ENCODE measurements around the gene PLXND1.

Gene PLXND1

DNA sequence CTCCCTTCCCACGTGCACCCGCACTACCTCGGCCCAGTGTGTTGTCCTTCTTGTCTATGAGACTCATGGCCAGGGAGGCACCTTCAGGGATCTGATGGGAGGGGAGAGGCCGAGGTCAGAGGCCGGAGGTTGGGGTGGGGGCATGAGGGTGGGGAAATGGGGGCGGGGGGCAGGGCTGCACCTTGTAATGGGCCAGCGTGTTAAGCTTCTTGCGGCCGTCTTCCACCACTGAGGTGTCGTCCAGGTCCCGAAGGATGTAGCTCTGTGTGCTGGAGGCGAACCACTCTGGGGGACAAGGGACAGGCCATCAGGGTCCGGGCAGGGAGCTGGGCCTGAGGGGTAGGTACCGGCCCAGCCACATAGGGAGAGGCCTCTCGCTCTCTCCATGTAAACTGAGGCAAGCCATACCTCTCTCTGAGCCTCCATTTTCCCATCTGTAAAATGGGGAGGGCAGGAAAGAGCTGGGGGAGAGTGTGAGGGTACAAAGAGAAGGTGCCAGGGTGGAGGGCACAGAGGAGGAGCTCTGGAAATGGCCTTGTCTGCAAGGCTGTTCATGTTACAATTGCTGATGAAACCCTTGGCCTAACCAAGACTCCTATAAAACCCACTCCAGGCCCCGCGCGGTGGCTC is 44.7 kb downstream of the PLXND1 start:
- no peak for DNase-seq (ENCODE audit: low spot score)

DNA sequence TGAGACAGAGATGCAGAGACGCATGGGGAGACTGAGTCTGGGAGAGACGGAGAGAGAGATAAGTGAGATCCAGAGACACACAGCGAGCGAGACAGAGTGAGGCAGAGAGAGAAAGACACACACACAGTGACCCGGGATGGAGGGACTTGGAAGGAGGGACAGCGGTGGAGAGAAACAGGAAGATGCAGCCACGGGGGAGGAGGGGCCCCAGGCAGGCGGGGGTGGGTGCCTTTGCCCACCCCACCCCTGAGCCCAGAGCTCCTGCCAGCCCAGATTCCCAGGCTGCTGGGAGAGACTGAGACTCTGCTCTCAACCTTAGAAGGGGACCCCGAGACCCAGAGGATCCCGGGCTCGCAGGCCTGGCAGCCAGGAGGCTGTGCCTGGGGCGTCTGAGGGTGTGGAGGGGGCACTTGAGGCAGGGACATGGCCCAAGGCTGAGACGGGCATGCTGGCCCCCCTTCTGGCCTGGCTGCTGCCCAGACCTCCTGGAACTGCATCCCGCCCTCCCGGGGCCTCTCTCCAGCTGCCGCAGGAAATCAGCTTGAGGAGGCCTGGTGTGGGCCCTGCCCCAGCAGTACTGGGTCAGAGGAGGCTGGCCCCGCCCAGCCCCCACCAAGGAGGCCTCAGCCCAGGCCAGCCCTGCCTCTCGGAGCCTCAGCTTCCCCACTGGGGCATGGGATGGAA is 45.4 kb downstream of the PLXND1 start:
- peak; percentile 31 for DNase-seq (ENCODE audit: low spot score)

DNA sequence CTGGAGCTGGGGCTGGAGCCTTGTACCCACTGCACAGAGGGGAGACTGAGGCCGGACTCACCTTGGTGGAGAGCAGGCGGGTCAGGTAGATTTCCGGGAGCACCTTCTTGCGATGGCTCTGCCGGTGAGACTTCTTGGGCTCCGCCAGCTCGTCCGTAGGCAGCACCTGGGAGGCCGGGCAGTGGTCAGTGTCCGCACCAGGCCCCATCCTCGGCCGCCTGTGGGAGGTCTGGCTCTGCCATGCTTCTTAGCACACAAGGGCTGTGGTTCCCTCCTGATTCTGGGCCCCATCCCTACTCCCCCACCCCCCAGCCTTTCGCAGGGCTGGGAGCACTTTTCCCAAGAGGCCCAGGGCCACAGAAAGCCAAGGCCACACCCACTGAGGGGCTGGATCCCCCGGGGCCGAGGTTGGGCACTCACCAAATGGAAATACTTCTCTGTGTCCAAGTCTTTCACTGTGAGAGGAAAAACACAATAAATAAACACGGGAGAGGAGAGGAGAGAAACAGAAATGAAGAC is 46.1 kb downstream of the PLXND1 start:
- no peak for DNase-seq (ENCODE audit: low spot score)

GRCh38 chr3:129559565-129560079 is 46.9 kb downstream of the PLXND1 start:
- no peak for DNase-seq (ENCODE audit: low spot score)

DNA sequence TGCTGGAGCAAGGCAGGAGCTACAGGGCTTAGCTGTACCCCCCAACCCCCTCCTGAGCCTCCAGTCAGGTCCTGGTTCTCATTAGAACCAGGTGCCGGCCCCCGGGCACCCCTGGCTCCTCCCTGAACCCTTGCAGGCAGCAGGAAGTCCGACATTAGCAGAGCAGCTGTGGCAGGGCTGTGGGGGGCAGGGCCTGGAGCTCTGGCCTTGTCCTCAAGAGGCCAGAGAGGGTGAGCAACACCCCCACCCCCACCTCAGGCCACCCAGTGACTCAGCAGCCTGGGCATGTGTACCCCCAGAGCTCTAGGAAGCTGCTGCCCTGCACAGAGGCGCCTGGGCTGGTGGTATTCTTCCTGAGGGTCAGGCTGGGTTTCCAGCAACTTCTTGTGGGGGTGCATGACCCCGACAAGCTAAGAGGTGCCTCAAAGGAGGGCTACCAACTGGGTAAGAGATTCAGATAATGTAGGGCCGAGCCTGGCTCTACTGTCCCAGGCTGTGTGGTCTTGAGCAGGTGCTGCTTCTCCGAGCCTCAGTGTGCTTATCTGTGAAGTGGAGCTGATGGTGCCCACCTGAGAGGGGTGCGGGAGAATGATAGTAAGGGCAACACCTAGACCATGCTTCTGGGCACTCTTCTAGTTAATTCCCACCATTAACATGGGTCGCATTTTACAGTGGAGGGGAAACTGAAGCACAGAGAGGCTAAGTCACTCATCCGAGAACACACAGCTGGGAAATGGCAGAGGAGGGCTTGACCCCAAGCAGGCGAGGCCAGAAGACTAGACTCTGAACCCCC is 47.5 kb downstream of the PLXND1 start:
- no peak for DNase-seq (ENCODE audit: low spot score)

DNA sequence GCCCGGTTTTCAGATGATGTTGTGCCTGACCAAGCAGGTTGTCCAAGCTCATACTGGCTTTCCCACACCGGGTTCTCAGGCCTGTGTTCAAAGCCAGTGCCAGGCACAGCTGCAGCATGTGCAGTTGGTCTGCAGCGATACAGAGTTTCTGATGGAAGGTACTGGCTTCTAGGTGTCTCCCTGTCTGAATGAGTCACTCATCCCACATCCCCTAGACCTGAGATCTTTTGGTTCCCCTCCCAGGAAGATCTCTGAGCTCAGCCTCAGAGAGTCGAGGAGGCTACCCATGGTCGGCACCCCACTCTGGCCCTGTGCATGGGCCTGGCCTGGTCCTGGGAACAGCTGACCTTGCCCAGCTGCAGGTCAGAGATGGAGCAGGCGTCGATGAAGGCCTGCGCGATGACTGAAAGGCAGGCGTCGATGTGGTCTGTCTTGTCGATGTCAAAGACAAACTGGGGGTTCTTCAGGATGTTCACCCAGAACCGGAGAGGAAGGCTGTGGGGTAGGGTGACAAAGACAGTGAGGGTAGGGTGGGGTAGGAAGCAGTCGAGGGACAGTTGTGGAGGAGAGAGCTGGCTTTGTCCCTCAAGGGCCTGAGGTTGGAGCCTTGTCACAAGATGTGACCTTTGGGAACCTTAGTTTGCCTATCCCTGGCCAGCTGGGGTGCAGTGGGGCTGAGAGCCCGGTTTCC is 48.2 kb downstream of the PLXND1 start:
- DNase-seq (ENCODE audit: low spot score): no peak

- DNase-seq (ENCODE audit: low spot score): no peak
Observed at GRCh38 chr3:129557548-129557894, 49.0 kb downstream of the PLXND1 start.

- no peak for DNase-seq (ENCODE audit: low spot score)
Observed at GRCh38 chr3:129556890-129557547, 49.5 kb downstream of the PLXND1 start.

GRCh38 chr3:129556358-129556695 is 50.1 kb downstream of the PLXND1 start:
- no peak for DNase-seq (ENCODE audit: low spot score)

GRCh38 chr3:129555616-129556357 is 50.7 kb downstream of the PLXND1 start:
- DNase-seq (ENCODE audit: low spot score): no peak

DNA sequence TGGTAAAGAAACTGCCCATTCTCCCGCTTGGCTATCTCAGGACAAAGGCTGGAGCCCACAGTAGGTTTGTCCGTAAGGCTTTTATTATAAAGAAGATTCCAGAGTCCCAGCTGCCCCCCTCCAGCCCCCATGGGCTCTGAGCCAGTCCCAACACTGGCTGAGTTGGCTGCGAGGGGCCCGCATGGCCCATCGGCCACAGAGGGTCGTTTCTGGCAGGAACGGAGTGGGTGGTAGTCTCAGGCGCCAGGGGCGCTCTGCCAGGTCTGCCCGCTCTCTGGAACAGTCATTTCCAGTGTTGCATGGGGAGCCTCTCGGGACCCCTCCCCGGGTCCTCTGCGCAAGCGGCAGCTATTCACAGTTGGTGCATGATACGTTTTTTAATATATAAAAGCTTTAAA is 51.3 kb downstream of the PLXND1 start:
- no peak for DNase-seq (ENCODE audit: low spot score)

GRCh38 chr3:129554356-129555152 is 51.9 kb downstream of the PLXND1 start:
- no peak for DNase-seq (ENCODE audit: low spot score)

- DNase-seq (ENCODE audit: low spot score): no peak
Observed at GRCh38 chr3:129553719-129554118, 52.8 kb downstream of the PLXND1 start.

- no peak for DNase-seq (ENCODE audit: low spot score)
Observed at GRCh38 chr3:129553171-129553570, 53.3 kb downstream of the PLXND1 start.

DNA sequence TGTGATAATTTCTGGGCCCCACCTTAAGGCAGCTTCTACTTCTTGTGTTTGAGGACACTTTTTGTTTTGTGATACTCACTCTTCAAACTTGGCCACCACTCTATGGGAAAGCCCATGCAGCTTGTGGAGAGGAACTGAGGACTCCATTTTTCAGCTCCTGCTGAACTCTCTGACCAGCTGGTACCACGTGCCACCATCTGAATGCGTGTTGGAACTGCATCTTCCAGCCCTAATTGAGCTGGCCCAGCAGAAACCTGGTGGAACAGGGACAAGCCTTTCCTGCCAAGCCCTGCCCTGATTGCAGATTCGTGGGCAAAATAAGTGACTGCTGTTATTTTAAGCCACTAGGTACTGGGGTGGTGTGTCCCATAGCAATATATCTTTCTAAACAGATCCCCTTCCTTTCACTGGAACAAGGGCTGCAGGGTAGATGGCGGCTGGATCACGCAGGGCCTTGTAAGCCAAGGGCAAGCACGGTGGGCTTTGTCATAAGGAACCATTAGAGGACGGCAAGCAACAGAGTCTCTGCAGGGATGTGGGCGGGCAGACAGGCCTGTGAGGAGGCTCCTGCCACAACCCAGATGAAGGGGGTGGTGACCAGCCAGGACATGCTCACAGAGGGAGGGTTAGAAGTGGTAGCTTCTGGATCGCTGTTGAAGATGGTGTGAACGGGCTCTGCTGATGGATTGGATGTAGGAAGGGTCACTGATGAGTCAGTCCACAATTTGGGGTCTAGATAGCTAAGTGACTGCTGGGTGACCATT is 54.0 kb downstream of the PLXND1 start:
- DNase-seq (ENCODE audit: low spot score): peak; percentile 42

DNA sequence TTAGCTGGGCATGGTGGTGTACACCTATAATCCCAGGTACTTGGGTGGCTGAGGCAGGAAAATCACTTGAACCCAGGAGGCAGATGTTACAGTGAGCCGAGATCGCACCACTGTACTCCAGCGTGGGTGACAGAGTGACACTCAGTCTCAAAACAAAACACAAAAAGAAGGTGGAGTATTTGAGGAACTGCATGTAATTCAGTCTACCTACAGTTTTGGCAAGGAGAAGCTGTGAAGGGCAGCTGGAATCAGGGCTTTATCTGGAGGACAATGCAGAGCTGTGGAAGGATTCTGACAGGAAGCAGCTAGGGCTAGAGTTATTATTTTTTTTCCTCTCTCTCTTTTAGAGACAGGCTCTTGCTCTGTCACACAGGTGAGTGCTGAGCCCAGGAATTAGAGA is 56.7 kb downstream of the PLXND1 start:
- no peak for DNase-seq (ENCODE audit: low spot score)

GRCh38 chr3:129549006-129549800 is 57.3 kb downstream of the PLXND1 start:
- DNase-seq (ENCODE audit: low spot score): no peak

DNA sequence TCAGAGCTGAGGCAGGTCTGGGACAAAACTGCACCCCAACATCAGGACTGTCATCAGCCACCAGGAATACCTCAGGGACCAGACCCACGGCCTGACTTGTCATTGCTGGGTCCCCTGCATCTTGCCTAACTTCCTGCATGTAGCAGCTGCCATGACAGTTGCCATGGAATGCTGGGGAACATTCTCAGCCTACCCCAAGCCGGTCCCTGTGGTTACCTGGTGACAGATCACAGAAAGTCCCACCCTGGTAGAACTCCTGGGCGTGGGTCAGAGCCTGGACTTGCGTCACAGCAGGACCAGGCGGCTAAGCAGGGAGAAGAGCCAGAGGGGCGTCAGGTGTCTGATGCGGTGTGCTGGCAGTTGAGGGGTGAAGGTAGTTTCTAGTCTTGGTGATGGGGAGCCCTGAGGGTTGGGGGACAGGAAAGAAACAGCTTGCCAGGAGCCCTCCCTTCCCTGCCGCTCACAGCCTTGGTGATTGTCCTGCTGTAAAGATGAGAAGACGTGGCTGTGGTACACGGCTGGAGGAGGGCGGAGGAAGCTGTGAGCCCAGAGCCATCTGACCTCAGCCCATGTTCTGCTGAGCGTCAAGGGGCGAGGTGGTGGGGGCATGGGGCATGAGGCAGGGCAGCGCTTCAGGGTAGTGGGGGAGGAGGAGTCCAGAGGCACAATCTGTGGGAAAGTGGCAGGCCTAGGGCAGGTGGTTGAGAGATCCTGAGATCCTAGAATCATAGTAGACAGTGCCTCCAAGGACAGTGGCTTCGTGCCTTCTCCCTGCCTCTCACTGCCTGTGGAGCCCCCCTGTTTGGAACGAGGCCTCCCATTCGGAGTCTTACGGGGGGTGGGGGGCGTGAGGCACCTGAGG is 58.1 kb downstream of the PLXND1 start:
- no peak for DNase-seq (ENCODE audit: low spot score)
